IPS DF 4.7 (cell line): ENCODE results near the gene ZMYND8.
"Not testable (repeated sequence)": the region's sequence is repeated elsewhere in the genome, so short reads cannot be mapped to it uniquely, and the experiment has no call there.

Experiments
- DNase-seq: peaks from one replicate; pipeline ENCODE4 v3.0.0-alpha.2; 2013; ENCODE audit warnings: low spot score; ENCODE audit errors: extremely low read depth

Gene ZMYND8

GRCh38 chr20:47246061-47246777 lies 110.3 kb downstream of the ZMYND8 start:
- no peak for DNase-seq

- not testable (repeated sequence) for DNase-seq
These were observed 111.3 kb downstream of the ZMYND8 start for GRCh38 chr20:47245166-47245565.

GRCh38 chr20:47244451-47244850 lies 112.0 kb downstream of the ZMYND8 start:
- DNase-seq, result no peak

- DNase-seq, result no peak
These were observed 112.8 kb downstream of the ZMYND8 start for GRCh38 chr20:47243532-47244305.

GRCh38 chr20:47243003-47243402 lies 113.5 kb downstream of the ZMYND8 start:
- DNase-seq, result no peak

- no peak for DNase-seq
These were observed 115.1 kb downstream of the ZMYND8 start for GRCh38 chr20:47241345-47241781.

GRCh38 chr20:47240096-47240495 lies 116.4 kb downstream of the ZMYND8 start:
- not testable (repeated sequence) for DNase-seq

GRCh38 chr20:47239719-47240067 lies 116.8 kb downstream of the ZMYND8 start:
- DNase-seq, result no peak

GRCh38 chr20:47238780-47239718 lies 117.5 kb downstream of the ZMYND8 start:
- DNase-seq, result no peak

GRCh38 chr20:47237715-47238114 lies 118.8 kb downstream of the ZMYND8 start:
- no peak for DNase-seq

- no peak for DNase-seq
These were observed 119.9 kb downstream of the ZMYND8 start for GRCh38 chr20:47236639-47236900.

- DNase-seq, result no peak
These were observed 120.5 kb downstream of the ZMYND8 start for GRCh38 chr20:47235853-47236638.

GRCh38 chr20:47235111-47235510 lies 121.4 kb downstream of the ZMYND8 start:
- DNase-seq, result no peak

- DNase-seq, result no peak
These were observed 122.9 kb downstream of the ZMYND8 start for GRCh38 chr20:47233333-47234188.

- no peak for DNase-seq
These were observed 124.0 kb downstream of the ZMYND8 start for GRCh38 chr20:47232518-47232917.

- DNase-seq, result no peak
These were observed 125.0 kb downstream of the ZMYND8 start for GRCh38 chr20:47231382-47232039.

GRCh38 chr20:47230811-47231256 lies 125.7 kb downstream of the ZMYND8 start:
- DNase-seq, result no peak

GRCh38 chr20:47228654-47229053 lies 127.8 kb downstream of the ZMYND8 start:
- DNase-seq, result no peak

GRCh38 chr20:47227576-47227975 lies 128.9 kb downstream of the ZMYND8 start:
- DNase-seq, result no peak

- DNase-seq, result no peak
These were observed 129.4 kb downstream of the ZMYND8 start for GRCh38 chr20:47227119-47227518.
